Measurements from ENCODE around the gene ATP2B3. TPM values are rescaled to one million over a fixed set of nuclear protein-coding genes. Genes with fewer than 3 reads are reported as not detected.
"Not testable (repeated sequence)": the region's sequence is repeated elsewhere in the genome, so short reads cannot be mapped to it uniquely, and the experiment has no call there.

ATP2B3 gene
- total RNA-seq, 2 experiments from 2014 or later = 0.05 TPM; not detected in 1

DNA sequence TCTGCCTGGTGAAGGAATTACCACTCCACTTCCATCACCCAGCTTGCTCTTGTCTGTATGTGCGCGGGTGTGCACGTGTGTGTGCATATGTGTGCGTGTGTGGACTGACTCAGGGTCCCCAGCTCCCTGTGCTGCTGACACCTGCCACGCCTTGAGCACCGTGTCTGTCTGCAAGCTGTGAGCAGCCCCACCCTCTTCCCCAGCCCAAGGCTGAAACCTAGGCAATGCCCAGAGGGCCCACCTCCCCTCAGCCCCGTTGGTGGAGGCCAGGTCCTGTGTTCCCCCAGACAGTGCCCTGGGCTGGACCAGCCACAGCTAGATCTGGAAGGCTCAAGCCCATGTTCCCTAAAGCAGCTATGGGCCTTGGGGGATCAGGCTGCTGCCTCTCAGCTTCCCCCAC, 83.5 kb downstream of the ATP2B3 start:
- POLR2A ChIA-PET = no interaction called here
- CTCF ChIA-PET = interaction anchor here (1.3 kb wide), 1 partner anchor 9 kb away, joined by 9 read pairs; no protein-coding TSS in a partner anchor
- Mint-ChIP-seq H3K4me1 (peaks cover 55% of the 10 kb centered on the region), H3K27me3 (no peaks in the 10 kb centered on the region), H3K36me3 (ENCODE audit: low read depth) (peaks cover 8% of the 10 kb centered on the region), H3K9me3 (no peaks in the 10 kb centered on the region), H3K27ac (no peak overlapping the region), H3K4me3 (peak overlapping the region; percentile 54)
- DNase-seq = no peak

GRCh38 chrX:153601511-153602110, 84.2 kb downstream of the ATP2B3 start:
- H3K36me3 Mint-ChIP-seq (ENCODE audit: low read depth) = peaks cover 8% of the 10 kb centered on the region
- CTCF ChIA-PET = no interaction called here
- H3K9me3 Mint-ChIP-seq = no peaks in the 10 kb centered on the region
- no peaks in the 10 kb centered on the region for H3K27me3 Mint-ChIP-seq
- DNase-seq = no peak
- H3K4me1 Mint-ChIP-seq = peaks cover 52% of the 10 kb centered on the region
- POLR2A ChIA-PET = no interaction called here
- H3K4me3 Mint-ChIP-seq = peak overlapping the region; percentile 34
- H3K27ac Mint-ChIP-seq = peak overlapping the region; percentile 25

DNA sequence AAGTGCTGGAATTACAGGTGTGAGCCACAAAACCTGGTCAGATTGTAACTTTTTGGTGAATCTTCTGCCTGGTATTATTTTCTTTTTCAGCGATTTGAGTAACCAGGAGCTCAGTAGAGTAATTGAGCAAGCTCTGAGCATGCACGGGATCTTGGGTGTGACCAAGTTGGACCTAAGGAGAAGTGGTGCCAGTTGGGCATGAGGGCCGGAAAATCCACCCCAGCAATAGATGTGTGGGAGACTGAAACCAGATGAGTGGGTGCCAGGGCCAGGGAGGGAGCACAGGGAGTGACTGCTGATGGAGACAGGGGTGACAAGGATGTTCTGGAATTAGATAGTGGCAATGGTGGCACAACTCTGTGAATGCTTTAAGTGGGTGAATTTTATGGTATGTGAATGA, 85.2 kb downstream of the ATP2B3 start:
- H3K27me3 Mint-ChIP-seq = peaks cover 3% of the 10 kb centered on the region
- CTCF ChIA-PET = interaction anchor here (0.6 to 1.4 kb wide), 2 partner anchors 9 to 97 kb away, joined by 3 read pairs; no protein-coding TSS in a partner anchor
- DNase-seq = no peak
- H3K27ac Mint-ChIP-seq = no peak overlapping the region
- no peak overlapping the region for H3K4me3 Mint-ChIP-seq
- POLR2A ChIA-PET = no interaction called here
- H3K4me1 Mint-ChIP-seq = peaks cover 44% of the 10 kb centered on the region
- peaks cover under 1% of the 10 kb centered on the region for H3K36me3 Mint-ChIP-seq (ENCODE audit: low read depth)
- H3K9me3 Mint-ChIP-seq = no peaks in the 10 kb centered on the region

GRCh38 chrX:153603131-153603656, 85.8 kb downstream of the ATP2B3 start:
- H3K4me3 Mint-ChIP-seq = no peak overlapping the region
- H3K36me3 Mint-ChIP-seq (ENCODE audit: low read depth) = no peaks in the 10 kb centered on the region
- POLR2A ChIA-PET = no interaction called here
- H3K27me3 Mint-ChIP-seq = peaks cover 3% of the 10 kb centered on the region
- H3K9me3 Mint-ChIP-seq = no peaks in the 10 kb centered on the region
- no peak overlapping the region for H3K27ac Mint-ChIP-seq
- no peak for DNase-seq
- peaks cover 39% of the 10 kb centered on the region for H3K4me1 Mint-ChIP-seq
- CTCF ChIA-PET = interaction anchor here (0.6 to 1.4 kb wide), 3 partner anchors 8 to 96 kb away, joined by 3 read pairs; no protein-coding TSS in a partner anchor

DNA sequence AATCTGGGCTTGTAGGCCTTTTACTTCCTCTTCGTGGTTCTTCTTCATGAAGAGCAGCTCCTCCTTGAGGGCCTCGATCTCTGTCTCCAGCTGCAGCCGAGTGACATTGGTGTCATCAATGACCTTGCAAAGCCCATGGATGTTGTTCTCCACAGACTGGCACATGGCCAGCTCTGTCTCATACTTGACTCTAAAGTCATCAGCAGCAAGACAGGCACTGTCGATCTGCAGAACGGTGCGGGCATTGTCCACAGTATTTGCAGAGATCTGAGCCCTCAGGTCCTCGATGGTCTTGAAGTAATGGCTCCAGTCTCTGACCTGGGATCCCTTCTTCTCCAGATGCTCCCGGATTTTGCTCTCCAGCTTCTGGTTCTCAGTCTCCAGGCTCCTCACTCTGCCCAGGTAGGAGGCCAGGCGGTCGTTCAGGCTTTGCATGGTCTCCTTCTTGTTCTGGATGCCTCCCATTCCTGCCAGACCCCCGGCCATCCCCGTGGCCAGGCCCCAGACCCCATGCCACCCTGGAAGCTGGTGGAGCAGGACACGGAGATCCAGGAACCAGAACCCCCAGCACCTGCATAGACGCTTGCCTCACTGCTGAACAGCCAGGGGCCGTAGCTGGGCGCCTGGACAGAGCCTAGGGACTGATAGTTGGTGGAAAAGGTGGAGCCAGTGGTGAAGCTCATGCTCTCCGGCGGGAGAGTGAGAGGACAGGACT, 87.4 kb downstream of the ATP2B3 start:
- H3K36me3 Mint-ChIP-seq (ENCODE audit: low read depth); H3K4me3 Mint-ChIP-seq; H3K27ac Mint-ChIP-seq; H3K9me3 Mint-ChIP-seq; H3K27me3 Mint-ChIP-seq; DNase-seq; POLR2A ChIA-PET: not testable (repeated sequence)
- H3K4me1 Mint-ChIP-seq = peaks cover 39% of the 10 kb centered on the region
- CTCF ChIA-PET = interaction anchor here (1.3 kb wide), 1 partner anchor 9 kb away, joined by 3 read pairs; no protein-coding TSS in a partner anchor

DNA sequence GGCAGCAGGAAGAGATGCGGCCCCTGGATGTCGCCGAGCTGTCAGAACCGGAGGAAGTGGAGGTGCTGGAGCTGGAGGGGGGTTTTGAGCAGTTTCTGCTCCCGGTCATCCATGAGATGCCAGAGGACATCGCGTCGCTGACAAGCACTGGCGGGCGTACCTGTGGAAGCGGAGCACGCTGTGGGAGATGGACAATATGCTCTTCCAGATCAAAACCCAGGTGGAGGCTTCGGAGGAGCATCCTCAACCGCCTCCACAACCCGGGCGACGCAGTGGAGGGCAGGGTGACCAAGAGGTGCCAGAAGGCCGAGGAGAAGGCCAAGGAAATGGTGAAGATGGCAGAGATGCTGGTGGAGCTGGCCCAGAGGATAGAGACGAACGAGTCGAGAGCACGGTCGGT, 89.1 kb downstream of the ATP2B3 start:
- Mint-ChIP-seq H3K36me3 (ENCODE audit: low read depth) (no peaks in the 10 kb centered on the region), H3K9me3 (no peaks in the 10 kb centered on the region), H3K27ac (no peak overlapping the region), H3K4me3 (no peak overlapping the region), H3K27me3 (peaks cover 5% of the 10 kb centered on the region), H3K4me1 (peaks cover 23% of the 10 kb centered on the region)
- no peak for DNase-seq
- ChIA-PET POLR2A (no interaction called here), CTCF (interaction anchor here (0.6 kb wide), 1 partner anchor 850 kb away, joined by 3 read pairs; no protein-coding TSS in a partner anchor)

GRCh38 chrX:153608376-153608775, 90.9 kb downstream of the ATP2B3 start:
- Mint-ChIP-seq H3K4me1 (peaks cover 15% of the 10 kb centered on the region), H3K27me3 (peaks cover 7% of the 10 kb centered on the region), H3K27ac (no peak overlapping the region), H3K4me3 (no peak overlapping the region), H3K9me3 (no peaks in the 10 kb centered on the region), H3K36me3 (ENCODE audit: low read depth) (no peaks in the 10 kb centered on the region)
- ChIA-PET CTCF (interaction anchor here (1.3 kb wide), 1 partner anchor 10 kb away, joined by 4 read pairs; no protein-coding TSS in a partner anchor), POLR2A (no interaction called here)
- DNase-seq = no peak

DNA sequence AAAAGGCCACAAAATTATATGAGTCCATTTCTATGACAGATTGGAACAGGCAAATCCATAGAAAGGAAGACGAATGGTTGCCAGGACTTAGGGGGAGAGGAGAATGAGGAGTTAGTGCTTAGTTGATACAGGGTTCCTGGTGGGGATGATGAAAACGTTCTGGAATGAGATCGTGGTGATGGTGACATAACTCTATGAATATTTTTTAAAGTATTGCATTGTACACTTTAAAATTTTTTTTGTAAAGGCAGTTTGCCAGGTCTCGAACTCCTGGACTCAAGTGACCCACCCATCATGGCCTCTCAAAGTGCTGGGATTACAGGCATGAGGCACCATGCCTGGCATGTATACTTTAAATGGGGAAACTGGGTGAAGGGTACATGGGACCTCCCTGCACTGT, 91.4 kb downstream of the ATP2B3 start:
- H3K4me3 Mint-ChIP-seq = no peak overlapping the region
- POLR2A ChIA-PET = no interaction called here
- H3K36me3 Mint-ChIP-seq (ENCODE audit: low read depth) = no peaks in the 10 kb centered on the region
- peaks cover 8% of the 10 kb centered on the region for H3K27me3 Mint-ChIP-seq
- no peak overlapping the region for H3K27ac Mint-ChIP-seq
- H3K4me1 Mint-ChIP-seq = peaks cover 11% of the 10 kb centered on the region
- DNase-seq = no peak
- H3K9me3 Mint-ChIP-seq = no peaks in the 10 kb centered on the region
- CTCF ChIA-PET = interaction anchor here (0.6 to 1.9 kb wide), 9 partner anchors 8 to 651 kb away, joined by 3 to 9 read pairs (median 4); partner anchors contain the start of genes BCAP31 and DUSP9

DNA sequence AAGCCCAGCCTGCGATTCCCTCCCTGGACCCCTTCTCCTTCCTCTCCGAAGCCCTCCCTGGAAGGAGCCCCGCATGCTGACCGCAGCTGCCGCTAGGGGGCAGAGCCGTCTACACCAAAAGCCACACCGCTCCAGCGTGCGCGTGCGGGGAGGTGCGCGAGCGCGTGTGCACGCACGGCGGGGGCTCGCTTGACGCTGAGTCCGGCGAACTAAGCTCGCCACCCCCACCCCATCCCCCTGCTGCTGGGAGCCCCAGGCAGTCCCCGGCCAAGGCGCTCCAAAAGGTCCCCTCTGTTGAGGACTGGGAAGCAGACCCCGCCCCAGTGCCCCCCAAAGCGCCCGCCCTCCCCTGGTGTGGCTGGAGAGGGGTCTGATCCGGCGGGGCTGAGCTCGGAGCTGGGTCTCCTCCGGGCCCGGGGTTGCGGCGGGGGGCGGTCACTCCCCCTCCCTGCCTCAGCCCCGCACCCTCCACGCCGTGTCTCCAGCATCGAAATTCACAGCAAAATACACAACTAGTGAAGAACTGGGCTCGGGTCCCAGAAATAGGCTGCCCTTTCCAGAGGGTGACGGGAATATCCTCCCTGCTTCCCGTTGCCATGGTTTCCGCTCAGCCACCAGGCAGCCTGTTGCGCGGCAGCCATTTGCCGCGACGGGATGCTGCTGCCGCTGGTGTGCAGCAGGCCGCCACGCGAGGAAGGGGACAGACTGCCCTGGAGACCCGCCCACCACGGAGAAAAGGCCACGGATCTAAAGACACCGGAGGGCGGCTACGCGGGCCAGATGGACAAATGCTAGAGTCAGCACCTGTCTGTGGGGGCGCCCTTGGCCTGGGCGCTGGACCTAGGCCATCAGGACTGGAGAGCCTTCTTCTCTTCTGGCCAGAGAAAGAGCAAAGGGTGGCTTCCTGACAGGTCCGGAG, 92.7 kb downstream of the ATP2B3 start:
- Mint-ChIP-seq H3K9me3 (no peaks in the 10 kb centered on the region), H3K27ac (peak overlapping the region; percentile 62), H3K27me3 (peaks cover 8% of the 10 kb centered on the region), H3K4me1 (peaks cover 10% of the 10 kb centered on the region), H3K4me3 (peak overlapping the region; percentile 69), H3K36me3 (ENCODE audit: low read depth) (no peaks in the 10 kb centered on the region)
- ChIA-PET CTCF (interaction anchor here (1.0 to 1.9 kb wide), 9 partner anchors 10 to 652 kb away, joined by 3 to 9 read pairs (median 4); partner anchors contain the start of genes CCNQ and DUSP9), POLR2A (no interaction called here)
- peak; percentile 74 for DNase-seq

- Mint-ChIP-seq H3K27me3 (peaks cover 8% of the 10 kb centered on the region), H3K36me3 (ENCODE audit: low read depth) (no peaks in the 10 kb centered on the region), H3K27ac (peak overlapping the region; percentile 62), H3K4me3 (no peak overlapping the region), H3K9me3 (no peaks in the 10 kb centered on the region), H3K4me1 (peaks cover 11% of the 10 kb centered on the region)
- CTCF ChIA-PET = interaction anchor here (1.3 to 1.9 kb wide), 2 partner anchors 8 to 56 kb away, joined by 3 to 4 read pairs; no protein-coding TSS in a partner anchor
- no peak for DNase-seq
- POLR2A ChIA-PET = no interaction called here
Measured at GRCh38 chrX:153610836-153611213, 93.4 kb downstream of the ATP2B3 start.

GRCh38 chrX:153611298-153612095, 94.1 kb downstream of the ATP2B3 start:
- peaks cover 13% of the 10 kb centered on the region for H3K27me3 Mint-ChIP-seq
- POLR2A ChIA-PET = no interaction called here
- CTCF ChIA-PET = interaction anchor here (1.3 to 1.9 kb wide), 2 partner anchors 9 to 56 kb away, joined by 3 to 4 read pairs; no protein-coding TSS in a partner anchor
- no peak overlapping the region for H3K4me3 Mint-ChIP-seq
- no peaks in the 10 kb centered on the region for H3K9me3 Mint-ChIP-seq
- H3K36me3 Mint-ChIP-seq (ENCODE audit: low read depth) = no peaks in the 10 kb centered on the region
- peaks cover 11% of the 10 kb centered on the region for H3K4me1 Mint-ChIP-seq
- DNase-seq = no peak
- H3K27ac Mint-ChIP-seq = no peak overlapping the region

DNA sequence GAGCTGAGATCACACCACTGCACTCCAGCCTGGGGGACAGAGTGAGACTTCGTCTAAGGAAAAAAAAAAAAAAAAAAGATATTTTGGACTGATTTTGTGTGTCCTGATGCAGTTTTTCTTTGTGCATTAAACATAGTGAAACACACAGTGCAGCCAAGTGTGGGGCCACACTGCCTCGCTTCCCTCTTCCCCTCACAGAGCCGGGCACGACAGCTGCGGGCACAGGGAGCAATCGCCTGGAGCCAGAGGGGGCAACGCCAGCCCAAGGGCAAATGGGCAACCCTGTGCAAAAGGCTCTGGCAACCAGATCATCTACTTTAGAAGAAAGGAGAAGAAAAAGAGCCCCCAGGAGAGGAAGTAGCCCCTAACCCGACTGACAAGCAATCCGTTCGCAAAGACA, 95.0 kb downstream of the ATP2B3 start:
- ChIA-PET CTCF (interaction anchor here (0.6 to 1.3 kb wide), 2 partner anchors 10 to 334 kb away, joined by 3 read pairs; no protein-coding TSS in a partner anchor), POLR2A (no interaction called here)
- Mint-ChIP-seq H3K4me3 (no peak overlapping the region), H3K4me1 (peaks cover 11% of the 10 kb centered on the region), H3K27ac (no peak overlapping the region), H3K36me3 (ENCODE audit: low read depth) (no peaks in the 10 kb centered on the region), H3K27me3 (peaks cover 12% of the 10 kb centered on the region), H3K9me3 (no peaks in the 10 kb centered on the region)
- no peak for DNase-seq
